HepG2 (cell line): ENCODE measurements around the gene AGPAT3. TPM values are rescaled to one million over a fixed set of nuclear protein-coding genes. Genes with fewer than 3 reads are reported as not detected.

Experiments
- CEBPB ChIP-seq: IDR thresholded peaks from 2 replicates; pipeline ENCODE4 v1.6.1; 2011; ENCODE audit warnings: low read depth, low read length, improper control_type of control experiment, borderline replicate concordance
- ETV6 ChIP-seq: sonication (generic); formaldehyde crosslinking; conservative IDR thresholded peaks from 2 replicates; pipeline ENCODE4 v1.4.0; 2020; ENCODE audit warnings: missing genetic modification reagents
- FOSL1 ChIP-seq: sonication (generic); formaldehyde crosslinking; IDR thresholded peaks from 2 replicates; pipeline ENCODE4 v1.9.0; 2021; ENCODE audit warnings: missing genetic modification reagents, borderline replicate concordance
- POLR2AphosphoS5 ChIP-seq: IDR thresholded peaks from 2 replicates; pipeline ENCODE4 v1.6.1; 2012; ENCODE audit warnings: low read depth, low read length
- SKI ChIP-seq: fragments of 450-650 bp; IDR thresholded peaks from one replicate; pipeline ENCODE4 v1.6.1; 2018; ENCODE audit warnings: mild to moderate bottlenecking; ENCODE audit not compliant: partially characterized antibody
- TBL1XR1 ChIP-seq: fragments of 150-350 bp; IDR thresholded peaks from 2 replicates; pipeline ENCODE4 v1.6.1; 2014; ENCODE audit warnings: borderline replicate concordance, low read length; ENCODE audit not compliant: partially characterized antibody
- ZMYM4 ChIP-seq: sonication (generic); formaldehyde crosslinking; IDR thresholded peaks from 2 replicates; pipeline ENCODE4 v1.8.1; 2023; ENCODE audit warnings: mild to moderate bottlenecking, missing genetic modification reagents
- ZNF335 ChIP-seq: sonication (generic); formaldehyde crosslinking; IDR thresholded peaks from 2 replicates; pipeline ENCODE4 v1.4.0; 2020; ENCODE audit warnings: missing genetic modification reagents
- polyA plus RNA-seq, 8 experiments: library from polyadenylated mRNA; depleted of rRNA in 3 of 8; stranded (reverse) in 7 of 8; unstranded in 1 of 8; fragments of >200 nt; fragmentation: Illumina TruSeq in 4 of 8; extraction: Trizol in 4 of 8; gene quantifications; 2 replicates each; pipeline versions ENCODE4 v1.2.1 to v1.2.3, GENCODE V29; 2011 to 2016; ENCODE audit warnings: low read depth in 4 of 8, missing spikeins in 1 of 8, mixed read lengths in 1 of 8; ENCODE audit not compliant: insufficient read depth in 1 of 8
- total RNA-seq, 5 experiments: library from RNA; depleted of rRNA; stranded (reverse); fragments of >200 nt; fragmentation: Illumina TruSeq; extraction: Trizol; gene quantifications; 2 replicates each; pipeline ENCODE4 v1.2.3, GENCODE V29; 2016; ENCODE audit warnings: low read depth in 1 of 5
- TF ChIP-seq, protein P1 (sequence below): sonication (generic); formaldehyde crosslinking; IDR thresholded peaks from 2 replicates; pipeline ENCODE4 v1.5.0; 2020; ENCODE audit warnings: mild to moderate bottlenecking, missing genetic modification reagents
- TF ChIP-seq, protein P2 (sequence below): sonication (generic); formaldehyde crosslinking; conservative IDR thresholded peaks from 2 replicates; pipeline ENCODE4 v1.8.0; 2022; ENCODE audit warnings: low read depth, missing genetic modification reagents
- TF ChIP-seq, protein P3 (sequence below): sonication (generic); formaldehyde crosslinking; IDR thresholded peaks from 2 replicates; pipeline ENCODE4 v1.4.0; 2020; ENCODE audit warnings: missing genetic modification reagents, low read depth, mild to moderate bottlenecking, borderline replicate concordance
- TF ChIP-seq, protein P4 (sequence below): sonication (generic); formaldehyde crosslinking; conservative IDR thresholded peaks from 2 replicates; pipeline ENCODE4 v1.4.0; 2020; ENCODE audit warnings: missing genetic modification reagents
- TF ChIP-seq, protein P5 (sequence below): IDR thresholded peaks from 2 replicates; pipeline ENCODE4 v1.6.1; 2012; ENCODE audit warnings: low read length, improper control_type of control experiment
- TF ChIP-seq, protein P6 (sequence below): sonication (generic); formaldehyde crosslinking; IDR thresholded peaks from 2 replicates; pipeline ENCODE4 v1.9.0; 2021; ENCODE audit warnings: missing genetic modification reagents, mild to moderate bottlenecking, borderline replicate concordance

Gene AGPAT3
- total and polyA plus RNA-seq, 2 of the 13 experiments (the other 11 are each of a cell fraction or from before 2014, with no cell fraction given) = 32.2 to 54.4 TPM

DNA sequence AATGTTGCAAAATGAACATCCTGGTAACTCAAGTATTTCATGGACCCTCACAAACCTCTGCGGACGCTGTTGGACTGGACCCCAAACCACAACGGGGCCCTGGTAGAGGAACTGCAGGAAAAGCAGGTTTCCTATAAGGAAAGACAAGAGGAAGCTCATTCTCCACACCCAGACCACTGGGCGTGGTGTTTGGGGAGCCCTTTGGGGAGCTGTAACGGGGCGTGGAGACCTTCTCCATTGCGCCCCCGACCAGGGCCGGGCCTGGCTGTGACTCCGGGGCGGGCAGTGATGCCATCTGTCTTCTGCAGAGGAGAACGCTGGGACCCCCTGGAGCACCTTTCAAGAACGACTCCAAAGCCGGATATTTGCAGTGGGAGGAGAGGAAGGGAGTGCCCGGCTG lies 30.0 kb upstream of the AGPAT3 start (continued):
- TF ChIP-seq TBL1XR1 (no peak), ETV6 (CRISPR knock-in tag) (no peak), POLR2AphosphoS5 (no peak), ZNF335 (CRISPR knock-in tag) (no peak), CEBPB (no peak), ZMYM4 (CRISPR knock-in tag) (no peak), FOSL1 (no peak), SKI (no peak)
- TF ChIP-seq, protein P1, sequence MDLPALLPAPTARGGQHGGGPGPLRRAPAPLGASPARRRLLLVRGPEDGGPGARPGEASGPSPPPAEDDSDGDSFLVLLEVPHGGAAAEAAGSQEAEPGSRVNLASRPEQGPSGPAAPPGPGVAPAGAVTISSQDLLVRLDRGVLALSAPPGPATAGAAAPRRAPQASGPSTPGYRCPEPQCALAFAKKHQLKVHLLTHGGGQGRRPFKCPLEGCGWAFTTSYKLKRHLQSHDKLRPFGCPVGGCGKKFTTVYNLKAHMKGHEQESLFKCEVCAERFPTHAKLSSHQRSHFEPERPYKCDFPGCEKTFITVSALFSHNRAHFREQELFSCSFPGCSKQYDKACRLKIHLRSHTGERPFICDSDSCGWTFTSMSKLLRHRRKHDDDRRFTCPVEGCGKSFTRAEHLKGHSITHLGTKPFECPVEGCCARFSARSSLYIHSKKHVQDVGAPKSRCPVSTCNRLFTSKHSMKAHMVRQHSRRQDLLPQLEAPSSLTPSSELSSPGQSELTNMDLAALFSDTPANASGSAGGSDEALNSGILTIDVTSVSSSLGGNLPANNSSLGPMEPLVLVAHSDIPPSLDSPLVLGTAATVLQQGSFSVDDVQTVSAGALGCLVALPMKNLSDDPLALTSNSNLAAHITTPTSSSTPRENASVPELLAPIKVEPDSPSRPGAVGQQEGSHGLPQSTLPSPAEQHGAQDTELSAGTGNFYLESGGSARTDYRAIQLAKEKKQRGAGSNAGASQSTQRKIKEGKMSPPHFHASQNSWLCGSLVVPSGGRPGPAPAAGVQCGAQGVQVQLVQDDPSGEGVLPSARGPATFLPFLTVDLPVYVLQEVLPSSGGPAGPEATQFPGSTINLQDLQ (CRISPR knock-in tag) = no peak
- TF ChIP-seq, protein P2, sequence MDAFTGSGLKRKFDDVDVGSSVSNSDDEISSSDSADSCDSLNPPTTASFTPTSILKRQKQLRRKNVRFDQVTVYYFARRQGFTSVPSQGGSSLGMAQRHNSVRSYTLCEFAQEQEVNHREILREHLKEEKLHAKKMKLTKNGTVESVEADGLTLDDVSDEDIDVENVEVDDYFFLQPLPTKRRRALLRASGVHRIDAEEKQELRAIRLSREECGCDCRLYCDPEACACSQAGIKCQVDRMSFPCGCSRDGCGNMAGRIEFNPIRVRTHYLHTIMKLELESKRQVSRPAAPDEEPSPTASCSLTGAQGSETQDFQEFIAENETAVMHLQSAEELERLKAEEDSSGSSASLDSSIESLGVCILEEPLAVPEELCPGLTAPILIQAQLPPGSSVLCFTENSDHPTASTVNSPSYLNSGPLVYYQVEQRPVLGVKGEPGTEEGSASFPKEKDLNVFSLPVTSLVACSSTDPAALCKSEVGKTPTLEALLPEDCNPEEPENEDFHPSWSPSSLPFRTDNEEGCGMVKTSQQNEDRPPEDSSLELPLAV (CRISPR knock-in tag) = no peak
- TF ChIP-seq, protein P3, sequence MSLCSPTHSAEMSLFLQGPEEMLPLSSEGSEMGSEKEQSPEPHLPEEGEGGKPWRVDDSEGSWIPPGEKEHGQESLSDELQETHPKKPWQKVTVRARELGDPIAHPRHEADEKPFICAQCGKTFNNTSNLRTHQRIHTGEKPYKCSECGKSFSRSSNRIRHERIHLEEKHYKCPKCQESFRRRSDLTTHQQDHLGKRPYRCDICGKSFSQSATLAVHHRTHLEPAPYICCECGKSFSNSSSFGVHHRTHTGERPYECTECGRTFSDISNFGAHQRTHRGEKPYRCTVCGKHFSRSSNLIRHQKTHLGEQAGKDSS (CRISPR knock-in tag) = no peak
- TF ChIP-seq, protein P4, sequence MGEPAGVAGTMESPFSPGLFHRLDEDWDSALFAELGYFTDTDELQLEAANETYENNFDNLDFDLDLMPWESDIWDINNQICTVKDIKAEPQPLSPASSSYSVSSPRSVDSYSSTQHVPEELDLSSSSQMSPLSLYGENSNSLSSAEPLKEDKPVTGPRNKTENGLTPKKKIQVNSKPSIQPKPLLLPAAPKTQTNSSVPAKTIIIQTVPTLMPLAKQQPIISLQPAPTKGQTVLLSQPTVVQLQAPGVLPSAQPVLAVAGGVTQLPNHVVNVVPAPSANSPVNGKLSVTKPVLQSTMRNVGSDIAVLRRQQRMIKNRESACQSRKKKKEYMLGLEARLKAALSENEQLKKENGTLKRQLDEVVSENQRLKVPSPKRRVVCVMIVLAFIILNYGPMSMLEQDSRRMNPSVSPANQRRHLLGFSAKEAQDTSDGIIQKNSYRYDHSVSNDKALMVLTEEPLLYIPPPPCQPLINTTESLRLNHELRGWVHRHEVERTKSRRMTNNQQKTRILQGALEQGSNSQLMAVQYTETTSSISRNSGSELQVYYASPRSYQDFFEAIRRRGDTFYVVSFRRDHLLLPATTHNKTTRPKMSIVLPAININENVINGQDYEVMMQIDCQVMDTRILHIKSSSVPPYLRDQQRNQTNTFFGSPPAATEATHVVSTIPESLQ (CRISPR knock-in tag) = no peak
- TF ChIP-seq, protein P5, sequence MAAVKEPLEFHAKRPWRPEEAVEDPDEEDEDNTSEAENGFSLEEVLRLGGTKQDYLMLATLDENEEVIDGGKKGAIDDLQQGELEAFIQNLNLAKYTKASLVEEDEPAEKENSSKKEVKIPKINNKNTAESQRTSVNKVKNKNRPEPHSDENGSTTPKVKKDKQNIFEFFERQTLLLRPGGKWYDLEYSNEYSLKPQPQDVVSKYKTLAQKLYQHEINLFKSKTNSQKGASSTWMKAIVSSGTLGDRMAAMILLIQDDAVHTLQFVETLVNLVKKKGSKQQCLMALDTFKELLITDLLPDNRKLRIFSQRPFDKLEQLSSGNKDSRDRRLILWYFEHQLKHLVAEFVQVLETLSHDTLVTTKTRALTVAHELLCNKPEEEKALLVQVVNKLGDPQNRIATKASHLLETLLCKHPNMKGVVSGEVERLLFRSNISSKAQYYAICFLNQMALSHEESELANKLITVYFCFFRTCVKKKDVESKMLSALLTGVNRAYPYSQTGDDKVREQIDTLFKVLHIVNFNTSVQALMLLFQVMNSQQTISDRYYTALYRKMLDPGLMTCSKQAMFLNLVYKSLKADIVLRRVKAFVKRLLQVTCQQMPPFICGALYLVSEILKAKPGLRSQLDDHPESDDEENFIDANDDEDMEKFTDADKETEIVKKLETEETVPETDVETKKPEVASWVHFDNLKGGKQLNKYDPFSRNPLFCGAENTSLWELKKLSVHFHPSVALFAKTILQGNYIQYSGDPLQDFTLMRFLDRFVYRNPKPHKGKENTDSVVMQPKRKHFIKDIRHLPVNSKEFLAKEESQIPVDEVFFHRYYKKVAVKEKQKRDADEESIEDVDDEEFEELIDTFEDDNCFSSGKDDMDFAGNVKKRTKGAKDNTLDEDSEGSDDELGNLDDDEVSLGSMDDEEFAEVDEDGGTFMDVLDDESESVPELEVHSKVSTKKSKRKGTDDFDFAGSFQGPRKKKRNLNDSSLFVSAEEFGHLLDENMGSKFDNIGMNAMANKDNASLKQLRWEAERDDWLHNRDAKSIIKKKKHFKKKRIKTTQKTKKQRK = no peak
- TF ChIP-seq, protein P6, sequence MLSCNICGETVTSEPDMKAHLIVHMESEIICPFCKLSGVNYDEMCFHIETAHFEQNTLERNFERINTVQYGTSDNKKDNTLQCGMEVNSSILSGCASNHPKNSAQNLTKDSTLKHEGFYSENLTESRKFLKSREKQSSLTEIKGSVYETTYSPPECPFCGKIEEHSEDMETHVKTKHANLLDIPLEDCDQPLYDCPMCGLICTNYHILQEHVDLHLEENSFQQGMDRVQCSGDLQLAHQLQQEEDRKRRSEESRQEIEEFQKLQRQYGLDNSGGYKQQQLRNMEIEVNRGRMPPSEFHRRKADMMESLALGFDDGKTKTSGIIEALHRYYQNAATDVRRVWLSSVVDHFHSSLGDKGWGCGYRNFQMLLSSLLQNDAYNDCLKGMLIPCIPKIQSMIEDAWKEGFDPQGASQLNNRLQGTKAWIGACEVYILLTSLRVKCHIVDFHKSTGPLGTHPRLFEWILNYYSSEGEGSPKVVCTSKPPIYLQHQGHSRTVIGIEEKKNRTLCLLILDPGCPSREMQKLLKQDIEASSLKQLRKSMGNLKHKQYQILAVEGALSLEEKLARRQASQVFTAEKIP = no peak
- TF ChIP-seq, all 625 proteins: peak for 0
